ENCODE measurements around the gene OSBPL1A.

GRCh38 chr18:24420551-24420950 is 22.9 kb upstream of the OSBPL1A start:
- TF ChIP-seq CTCF (IDR thresholded peaks at IDR 0.05), result no peak
- TF ChIP-seq POLR2AphosphoS5 (IDR thresholded peaks at IDR 0.05), result no peak
- TF ChIP-seq POLR2A (IDR thresholded peaks at IDR 0.05), result no peak
- no peak for TF ChIP-seq EP300 (IDR thresholded peaks at IDR 0.05; ENCODE audit: low read depth)

Measured in transverse colon (tissue), 4 donors.